22Rv1 (cell line): ENCODE data around the gene CSNK1D.
A peak's percentile ranks its signal among the peaks of the same experiment; 100 is the strongest.

Experiments
- H3K27ac ChIP-seq: fragments of 450-650 bp; 2 replicates; pipeline ENCODE4 v1.5.1; 2017
- CTCF ChIP-seq: fragments of 450-650 bp; IDR thresholded peaks from 2 replicates; pipeline ENCODE4 v1.5.1; 2017; ENCODE audit warnings: mild to moderate bottlenecking
- ZFX ChIP-seq: fragments of 450-650 bp; IDR thresholded peaks from 2 replicates; pipeline ENCODE4 v1.6.1; 2017; ENCODE audit warnings: antibody characterized with exemption, borderline replicate concordance

CSNK1D gene

GRCh38 chr17:82239926-82240505, 33.5 kb downstream of the CSNK1D start:
- peak overlapping the region; percentile 43; the same call in 1 of the 2 replicates for H3K27ac ChIP-seq
- no peak for TF ChIP-seq ZFX
- no peak for TF ChIP-seq CTCF

GRCh38 chr17:82239401-82239925, 34.0 kb downstream of the CSNK1D start:
- 0 out of 2 replicates have a peak overlapping the region, but pooled peaks have one; percentile 43 for H3K27ac ChIP-seq
- TF ChIP-seq CTCF (no peak), ZFX (no peak)

GRCh38 chr17:82238472-82239201, 34.9 kb downstream of the CSNK1D start:
- TF ChIP-seq CTCF (no peak), ZFX (no peak)
- no peak overlapping the region for H3K27ac ChIP-seq

- TF ChIP-seq CTCF (no peak), ZFX (no peak)
- H3K27ac ChIP-seq, result no peak overlapping the region
Observed at GRCh38 chr17:82237746-82238471, 35.6 kb downstream of the CSNK1D start.

GRCh38 chr17:82237083-82237745, 36.3 kb downstream of the CSNK1D start:
- no peak for TF ChIP-seq ZFX
- TF ChIP-seq CTCF, result no peak
- no peak overlapping the region for H3K27ac ChIP-seq

GRCh38 chr17:82236142-82236971, 37.1 kb downstream of the CSNK1D start:
- peak overlapping the region; percentile 83 for H3K27ac ChIP-seq

More at GRCh38 chr17:82236142-82236971, 37.1 kb downstream of the CSNK1D start:
- TF ChIP-seq CTCF (peak; percentile 97), ZFX (no peak)
